ENCODE data around the gene EDDM13. TPM values are rescaled to one million over a fixed set of nuclear protein-coding genes. Genes with fewer than 3 reads are reported as not detected.

The EDDM13 gene, protein sequence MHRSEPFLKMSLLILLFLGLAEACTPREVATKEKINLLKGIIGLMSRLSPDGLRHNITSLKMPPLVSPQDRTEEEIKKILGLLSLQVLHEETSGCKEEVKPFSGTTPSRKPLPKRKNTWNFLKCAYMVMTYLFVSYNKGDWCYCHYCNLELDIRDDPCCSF
- total RNA-seq = not detected

GRCh38 chr19:56272161-56272798 lies at the start of gene EDDM13:
EDDM13 (plus strand) TSS chr19:56272748; CDS start chr19:56272835, 87 bp downstream.

GRCh38 chr19:56314381-56315076 lies 42.0 kb downstream of the EDDM13 start, which contains the start of gene ZSCAN5A:
ZSCAN5A (minus strand) TSS chr19:56314839; CDS start chr19:56225046, 89,793 bp downstream.

Small RNAs within 50 kb of the gene (small RNA-seq; reads per million reads assigned to genes)
- gene RF00019 (ENCODE audit: low replicate concordance) = not detected

Other genes starting within 250 kb of the EDDM13 start
- gene ZNF787, start 151.5 kb upstream of the EDDM13 start, total RNA-seq = 14.4 TPM
- gene ZNF444, start 131.5 kb upstream of the EDDM13 start, total RNA-seq = 13.5 TPM
- gene GALP, start 96.7 kb upstream of the EDDM13 start, total RNA-seq = not detected
- not detected for gene ZSCAN5B, start 75.0 kb upstream of the EDDM13 start, total RNA-seq
- not detected for gene ZSCAN5C, start 70.5 kb upstream of the EDDM13 start, total RNA-seq
- 10.0 TPM for gene ZSCAN5A, start 42.1 kb downstream of the EDDM13 start, total RNA-seq
- 8.8 TPM for gene ZNF582, start 120.8 kb downstream of the EDDM13 start, total RNA-seq
- gene ZNF583, start 131.6 kb downstream of the EDDM13 start, total RNA-seq = 71.7 TPM
- gene ZNF667, start 204.6 kb downstream of the EDDM13 start, total RNA-seq = 35.1 TPM
- gene ZNF471, start 235.1 kb downstream of the EDDM13 start, total RNA-seq = 48.5 TPM

Measured in parietal lobe (tissue), 2 donors.